ENCODE measurements around the gene ITGB4. TPM values are rescaled to one million over a fixed set of nuclear protein-coding genes. Genes with fewer than 3 reads are reported as not detected.

The ITGB4 gene
- total and polyA plus RNA-seq, 9 of the 15 experiments (the other 6 are each of a cell fraction or from before 2014, with no cell fraction given): 0.05 to 2.8 (median 0.76) TPM; not detected in 3

DNA sequence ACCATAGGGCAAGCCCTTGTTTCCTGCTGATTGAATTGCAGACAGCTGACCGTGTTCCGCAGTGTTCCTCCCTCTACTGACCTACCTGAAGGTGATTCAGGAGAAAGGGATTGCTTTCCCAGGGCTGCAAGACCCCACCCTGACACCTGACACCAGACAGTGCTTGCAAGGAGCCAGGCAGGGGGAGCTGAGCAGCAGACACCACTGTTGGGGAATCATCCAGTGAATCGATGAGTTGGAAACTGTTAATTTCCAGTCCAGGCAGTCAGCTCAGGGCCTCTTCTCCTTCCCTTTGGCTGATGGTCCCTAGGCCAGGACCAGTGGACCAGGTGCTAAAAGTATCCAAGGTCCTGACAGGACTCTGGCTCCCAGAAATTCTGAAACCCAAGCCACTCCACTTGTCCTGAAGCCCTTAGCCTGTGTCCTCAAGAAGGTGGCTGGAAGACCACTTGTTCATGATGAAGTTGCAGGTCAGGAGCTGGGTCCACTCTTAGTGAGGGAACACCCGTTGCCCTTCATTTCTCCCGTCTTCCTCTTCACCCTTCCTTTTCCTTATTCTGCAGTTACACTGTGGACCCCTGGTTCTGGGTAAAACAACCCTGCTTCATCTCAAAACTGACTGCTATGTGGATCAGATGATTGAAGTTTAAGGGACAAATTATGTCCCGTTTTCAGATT is 53.9 kb downstream of the ITGB4 start (continued):
- TF ChIP-seq SAP30 (IDR thresholded peaks at IDR 0.05; ENCODE audit: borderline replicate concordance, insufficient read depth, low read depth, low read length, poor library complexity, severe bottlenecking) (no peak), CBX8 (IDR thresholded peaks at IDR 0.05; ENCODE audit: borderline replicate concordance, extremely low read depth, low read depth, low read length, poor library complexity, severe bottlenecking) (no peak), TAF1 (IDR thresholded peaks at IDR 0.05; ENCODE audit: control insufficient read depth, extremely low read depth, insufficient read depth, low read length, severe bottlenecking) (no peak), SIN3A (IDR thresholded peaks at IDR 0.05; ENCODE audit: borderline replicate concordance in 2 of 2, control insufficient read depth in 1 of 2, low read depth in 2 of 2, low read length in 2 of 2) (peak in 1 of 2 experiments; percentile 50; a peak in 1 of 4 replicates), HNRNPUL1 (IDR thresholded peaks at IDR 0.05; ENCODE audit: low read length) (peak; percentile 30), MXI1 (IDR thresholded peaks at IDR 0.05; ENCODE audit: low read depth, low read length) (peak; percentile 16; the same call in 1 of the 2 replicates), TCF3 (CRISPR knock-in tag; IDR thresholded peaks at IDR 0.05) (0 out of 2 replicates have a peak, but pooled peaks have one; percentile 7), PML (IDR thresholded peaks at IDR 0.05; ENCODE audit: low read length) (no peak), PTBP1 (IDR thresholded peaks at IDR 0.05; ENCODE audit: low read depth, low read length) (peak; percentile 75; the same call in 1 of the 2 replicates), SP1 (CRISPR knock-in tag; IDR thresholded peaks at IDR 0.05) (peak; percentile 89), ZFPM2 (CRISPR knock-in tag; IDR thresholded peaks at IDR 0.05) (peak; percentile 28), ZNF436 (CRISPR knock-in tag; IDR thresholded peaks at IDR 0.05) (no peak)
- TF ChIP-seq, protein P1, sequence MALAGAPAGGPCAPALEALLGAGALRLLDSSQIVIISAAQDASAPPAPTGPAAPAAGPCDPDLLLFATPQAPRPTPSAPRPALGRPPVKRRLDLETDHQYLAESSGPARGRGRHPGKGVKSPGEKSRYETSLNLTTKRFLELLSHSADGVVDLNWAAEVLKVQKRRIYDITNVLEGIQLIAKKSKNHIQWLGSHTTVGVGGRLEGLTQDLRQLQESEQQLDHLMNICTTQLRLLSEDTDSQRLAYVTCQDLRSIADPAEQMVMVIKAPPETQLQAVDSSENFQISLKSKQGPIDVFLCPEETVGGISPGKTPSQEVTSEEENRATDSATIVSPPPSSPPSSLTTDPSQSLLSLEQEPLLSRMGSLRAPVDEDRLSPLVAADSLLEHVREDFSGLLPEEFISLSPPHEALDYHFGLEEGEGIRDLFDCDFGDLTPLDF (CRISPR knock-in tag; IDR thresholded peaks at IDR 0.05): no peak; the same call in 1 of the 2 replicates
- TF ChIP-seq, protein P2, sequence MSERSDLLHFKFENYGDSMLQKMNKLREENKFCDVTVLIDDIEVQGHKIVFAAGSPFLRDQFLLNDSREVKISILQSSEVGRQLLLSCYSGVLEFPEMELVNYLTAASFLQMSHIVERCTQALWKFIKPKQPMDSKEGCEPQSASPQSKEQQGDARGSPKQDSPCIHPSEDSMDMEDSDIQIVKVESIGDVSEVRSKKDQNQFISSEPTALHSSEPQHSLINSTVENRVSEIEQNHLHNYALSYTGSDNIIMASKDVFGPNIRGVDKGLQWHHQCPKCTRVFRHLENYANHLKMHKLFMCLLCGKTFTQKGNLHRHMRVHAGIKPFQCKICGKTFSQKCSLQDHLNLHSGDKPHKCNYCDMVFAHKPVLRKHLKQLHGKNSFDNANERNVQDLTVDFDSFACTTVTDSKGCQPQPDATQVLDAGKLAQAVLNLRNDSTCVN (CRISPR knock-in tag; IDR thresholded peaks at IDR 0.05): peak; percentile 10; the same call in 1 of the 2 replicates
- TF ChIP-seq, protein P3, sequence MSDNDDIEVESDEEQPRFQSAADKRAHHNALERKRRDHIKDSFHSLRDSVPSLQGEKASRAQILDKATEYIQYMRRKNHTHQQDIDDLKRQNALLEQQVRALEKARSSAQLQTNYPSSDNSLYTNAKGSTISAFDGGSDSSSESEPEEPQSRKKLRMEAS (CRISPR knock-in tag; IDR thresholded peaks at IDR 0.05): peak; percentile 3; the same call in 1 of the 2 replicates
- TF ChIP-seq, protein P4, sequence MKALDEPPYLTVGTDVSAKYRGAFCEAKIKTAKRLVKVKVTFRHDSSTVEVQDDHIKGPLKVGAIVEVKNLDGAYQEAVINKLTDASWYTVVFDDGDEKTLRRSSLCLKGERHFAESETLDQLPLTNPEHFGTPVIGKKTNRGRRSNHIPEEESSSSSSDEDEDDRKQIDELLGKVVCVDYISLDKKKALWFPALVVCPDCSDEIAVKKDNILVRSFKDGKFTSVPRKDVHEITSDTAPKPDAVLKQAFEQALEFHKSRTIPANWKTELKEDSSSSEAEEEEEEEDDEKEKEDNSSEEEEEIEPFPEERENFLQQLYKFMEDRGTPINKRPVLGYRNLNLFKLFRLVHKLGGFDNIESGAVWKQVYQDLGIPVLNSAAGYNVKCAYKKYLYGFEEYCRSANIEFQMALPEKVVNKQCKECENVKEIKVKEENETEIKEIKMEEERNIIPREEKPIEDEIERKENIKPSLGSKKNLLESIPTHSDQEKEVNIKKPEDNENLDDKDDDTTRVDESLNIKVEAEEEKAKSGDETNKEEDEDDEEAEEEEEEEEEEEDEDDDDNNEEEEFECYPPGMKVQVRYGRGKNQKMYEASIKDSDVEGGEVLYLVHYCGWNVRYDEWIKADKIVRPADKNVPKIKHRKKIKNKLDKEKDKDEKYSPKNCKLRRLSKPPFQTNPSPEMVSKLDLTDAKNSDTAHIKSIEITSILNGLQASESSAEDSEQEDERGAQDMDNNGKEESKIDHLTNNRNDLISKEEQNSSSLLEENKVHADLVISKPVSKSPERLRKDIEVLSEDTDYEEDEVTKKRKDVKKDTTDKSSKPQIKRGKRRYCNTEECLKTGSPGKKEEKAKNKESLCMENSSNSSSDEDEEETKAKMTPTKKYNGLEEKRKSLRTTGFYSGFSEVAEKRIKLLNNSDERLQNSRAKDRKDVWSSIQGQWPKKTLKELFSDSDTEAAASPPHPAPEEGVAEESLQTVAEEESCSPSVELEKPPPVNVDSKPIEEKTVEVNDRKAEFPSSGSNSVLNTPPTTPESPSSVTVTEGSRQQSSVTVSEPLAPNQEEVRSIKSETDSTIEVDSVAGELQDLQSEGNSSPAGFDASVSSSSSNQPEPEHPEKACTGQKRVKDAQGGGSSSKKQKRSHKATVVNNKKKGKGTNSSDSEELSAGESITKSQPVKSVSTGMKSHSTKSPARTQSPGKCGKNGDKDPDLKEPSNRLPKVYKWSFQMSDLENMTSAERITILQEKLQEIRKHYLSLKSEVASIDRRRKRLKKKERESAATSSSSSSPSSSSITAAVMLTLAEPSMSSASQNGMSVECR (CRISPR knock-in tag; IDR thresholded peaks at IDR 0.05): peak; percentile 68
- TF ChIP-seq, protein P5, sequence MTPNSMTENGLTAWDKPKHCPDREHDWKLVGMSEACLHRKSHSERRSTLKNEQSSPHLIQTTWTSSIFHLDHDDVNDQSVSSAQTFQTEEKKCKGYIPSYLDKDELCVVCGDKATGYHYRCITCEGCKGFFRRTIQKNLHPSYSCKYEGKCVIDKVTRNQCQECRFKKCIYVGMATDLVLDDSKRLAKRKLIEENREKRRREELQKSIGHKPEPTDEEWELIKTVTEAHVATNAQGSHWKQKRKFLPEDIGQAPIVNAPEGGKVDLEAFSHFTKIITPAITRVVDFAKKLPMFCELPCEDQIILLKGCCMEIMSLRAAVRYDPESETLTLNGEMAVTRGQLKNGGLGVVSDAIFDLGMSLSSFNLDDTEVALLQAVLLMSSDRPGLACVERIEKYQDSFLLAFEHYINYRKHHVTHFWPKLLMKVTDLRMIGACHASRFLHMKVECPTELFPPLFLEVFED (CRISPR knock-in tag; conservative IDR thresholded peaks at IDR 0.05): 0 out of 2 replicates have a peak, but pooled peaks have one; percentile 43

Measured in K562 (cell line).